Non-pigmented ciliary epithelial cell (primary cell): Measurements from ENCODE around the gene LIN7A.
"Not testable (repeated sequence)": the region's sequence is repeated elsewhere in the genome, so short reads cannot be mapped to it uniquely, and the experiment has no call there.

Experiments
- DNase-seq: peaks from one replicate; pipeline ENCODE4 v3.0.0-alpha.2; 2010; ENCODE audit warnings: low read depth

Gene LIN7A

GRCh38 chr12:80807640-80808288 is 130.0 kb downstream of the LIN7A start:
- no peak for DNase-seq

GRCh38 chr12:80805106-80805505 is 132.6 kb downstream of the LIN7A start:
- no peak for DNase-seq

- DNase-seq = no peak
Observed at GRCh38 chr12:80802652-80803400, 134.9 kb downstream of the LIN7A start.

DNA sequence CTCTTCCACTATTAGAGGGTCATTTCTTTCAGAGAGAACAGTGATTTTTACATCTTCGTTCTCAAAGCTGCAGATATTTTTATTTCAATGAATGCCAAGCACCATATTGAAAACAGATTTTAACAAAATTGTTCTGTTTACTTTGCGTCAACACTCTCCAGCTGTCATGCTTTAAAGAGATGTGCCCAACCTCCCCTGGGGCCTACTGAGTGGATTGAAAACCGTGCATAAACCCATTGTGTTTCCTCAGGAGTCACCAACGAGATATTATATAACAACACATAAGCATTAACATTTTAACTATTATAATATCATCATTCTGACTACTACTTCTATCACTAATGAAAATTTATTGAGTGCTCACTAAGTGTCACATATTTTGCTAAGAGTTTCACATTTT is 139.5 kb downstream of the LIN7A start:
- no peak for DNase-seq

DNA sequence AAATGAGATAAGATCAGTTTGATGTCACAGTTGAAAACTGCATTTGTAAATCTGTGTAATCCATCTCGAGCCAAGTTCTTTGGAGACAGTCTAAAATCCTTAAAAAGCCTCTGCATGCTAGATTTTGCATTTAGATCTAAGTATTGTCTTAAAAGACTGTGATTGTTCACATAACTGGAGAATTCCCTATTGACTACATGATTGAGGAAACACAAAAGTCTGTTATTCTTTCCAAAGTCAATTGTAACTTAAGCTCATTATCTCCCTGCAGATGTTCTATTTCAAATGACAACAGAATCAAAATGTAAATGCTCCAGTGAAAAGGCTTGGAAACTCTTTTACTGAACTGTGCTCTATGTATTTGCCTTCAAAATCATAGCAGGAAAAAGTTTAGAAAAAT is 143.2 kb downstream of the LIN7A start:
- no peak for DNase-seq

DNA sequence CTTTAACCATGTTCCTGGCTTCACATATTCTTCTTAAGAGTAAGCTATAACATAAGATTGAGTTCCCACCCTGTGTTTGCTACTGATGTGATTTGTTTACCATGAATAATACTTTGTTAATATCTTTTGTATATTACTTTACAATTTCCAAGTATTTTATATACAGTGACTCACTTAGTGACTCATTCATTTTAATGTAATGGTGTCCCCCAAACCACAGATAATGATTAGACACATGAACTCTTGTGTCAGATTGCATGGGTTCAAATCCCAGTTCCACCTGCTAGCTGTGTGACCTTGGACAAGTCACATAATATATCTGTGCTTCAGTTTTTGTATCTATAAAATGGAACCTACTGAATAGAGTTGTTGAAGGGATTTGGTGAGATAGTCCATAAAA is 144.9 kb downstream of the LIN7A start:
- no peak for DNase-seq

GRCh38 chr12:80791863-80792262 is 145.9 kb downstream of the LIN7A start:
- DNase-seq = no peak

GRCh38 chr12:80788407-80788806 is 149.3 kb downstream of the LIN7A start:
- not testable (repeated sequence) for DNase-seq

- DNase-seq = not testable (repeated sequence)
Observed at GRCh38 chr12:80782963-80783470, 154.7 kb downstream of the LIN7A start.

GRCh38 chr12:80781313-80781712 is 156.4 kb downstream of the LIN7A start:
- no peak for DNase-seq

GRCh38 chr12:80780746-80781145 is 157.0 kb downstream of the LIN7A start:
- DNase-seq = no peak

- DNase-seq = peak; percentile 91
Observed at GRCh38 chr12:80778005-80778541, 159.7 kb downstream of the LIN7A start.

- DNase-seq = no peak
Observed at GRCh38 chr12:80777587-80777986, 160.1 kb downstream of the LIN7A start.

DNA sequence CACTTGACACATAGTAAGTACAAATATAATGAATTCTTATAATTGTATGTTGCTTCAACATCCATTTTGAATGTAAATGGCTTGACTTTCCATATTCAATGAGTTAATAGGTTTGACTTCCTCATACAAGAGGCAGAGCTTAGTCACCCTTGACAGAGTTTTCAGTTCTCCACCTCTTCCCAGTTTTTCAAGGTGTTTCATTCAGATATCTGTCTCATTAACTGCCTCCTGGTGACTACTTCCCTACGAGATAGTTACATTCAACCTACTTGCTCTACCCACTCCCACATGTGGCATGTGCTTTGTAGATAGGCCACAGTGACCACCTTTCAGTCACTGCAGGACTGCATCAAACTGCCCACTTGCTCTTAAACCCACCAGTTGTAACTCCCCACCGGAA is 161.0 kb downstream of the LIN7A start:
- no peak for DNase-seq

- DNase-seq = no peak
Observed at GRCh38 chr12:80770958-80771357, 166.8 kb downstream of the LIN7A start.

- no peak for DNase-seq
Observed at GRCh38 chr12:80769553-80770140, 168.1 kb downstream of the LIN7A start.

DNA sequence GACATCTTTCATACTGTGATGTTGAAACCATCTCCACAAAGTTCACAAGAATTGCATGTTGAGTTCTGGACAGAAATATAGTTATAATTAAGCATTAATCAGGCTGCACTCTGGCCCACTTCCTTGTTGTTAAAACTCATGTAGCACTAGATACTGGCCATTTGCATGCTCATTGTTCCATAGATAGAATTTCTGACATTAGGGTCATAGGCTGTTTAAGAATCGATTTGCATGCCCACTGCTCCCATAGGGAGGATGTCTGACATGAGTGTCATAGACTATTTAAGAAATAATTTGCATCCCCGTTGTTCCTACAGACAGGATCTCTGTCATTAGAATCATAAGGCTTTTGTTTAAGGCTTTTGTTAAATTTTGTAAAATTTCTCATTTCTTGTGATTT is 170.8 kb downstream of the LIN7A start:
- DNase-seq = no peak

- DNase-seq = no peak
Observed at GRCh38 chr12:80766210-80766609, 171.5 kb downstream of the LIN7A start.

GRCh38 chr12:80763874-80764273 is 173.9 kb downstream of the LIN7A start:
- DNase-seq = no peak

- no peak for DNase-seq
Observed at GRCh38 chr12:80761838-80762237, 175.9 kb downstream of the LIN7A start.

DNA sequence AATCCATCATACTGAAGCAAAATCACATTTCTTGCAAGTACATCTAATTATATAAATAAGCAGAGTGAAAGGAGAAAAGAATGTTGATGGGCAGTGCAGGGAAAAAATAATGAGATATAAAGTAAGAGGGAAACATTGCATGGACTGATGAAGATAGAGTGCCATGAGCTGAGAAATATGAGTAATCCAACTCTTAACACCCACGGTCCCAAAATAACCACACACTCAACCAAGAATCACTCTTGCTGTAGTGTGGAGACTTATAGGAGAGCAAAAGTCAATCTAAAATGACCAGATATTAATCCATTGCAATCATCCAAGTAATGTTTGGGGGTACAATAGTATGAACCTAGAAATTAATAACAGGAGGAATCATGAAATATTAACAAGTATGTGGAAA is 180.9 kb downstream of the LIN7A start:
- peak; percentile 17 for DNase-seq

- no peak for DNase-seq
Observed at GRCh38 chr12:80754274-80754673, 183.5 kb downstream of the LIN7A start.

GRCh38 chr12:80752464-80752863 is 185.3 kb downstream of the LIN7A start:
- DNase-seq = no peak
